GM12878 (cell line): Measurements from ENCODE around the gene EGR1.
"Not testable (repeated sequence)": the region's sequence is repeated elsewhere in the genome, so short reads cannot be mapped to it uniquely, and the experiment has no call there.

ENCODE experiments used
- BHLHE40 ChIP-seq, 2 experiments: fragments of 450-650 bp in 1 of 2; IDR thresholded peaks; 2 replicates each; pipeline ENCODE4 v1.6.1; 2011 to 2017; ENCODE audit warnings: low read depth in 2 of 2, borderline replicate concordance in 1 of 2, improper control_type of control experiment in 1 of 2, low read length in 1 of 2, mild to moderate bottlenecking in 1 of 2
- CTCF ChIP-seq, 3 experiments: IDR thresholded peaks in 2 of 3; conservative IDR thresholded peaks in 1 of 3; 2 replicates each; pipeline ENCODE4 v1.5.1; 2011; ENCODE audit warnings: low read depth in 3 of 3, low read length in 3 of 3, mild to moderate bottlenecking in 3 of 3, control low read depth in 2 of 3, moderate library complexity in 2 of 3, inconsistent platforms in 1 of 3, mixed read lengths in 1 of 3; ENCODE audit not compliant: control insufficient read depth in 2 of 3, insufficient read depth in 1 of 3; ENCODE audit errors: extremely low read depth in 1 of 3
- MEF2A ChIP-seq: IDR thresholded peaks from 2 replicates; pipeline ENCODE4 v1.6.1; 2011; ENCODE audit warnings: low read depth, mild to moderate bottlenecking, low read length, moderate library complexity; ENCODE audit not compliant: insufficient read depth
- PAX5 ChIP-seq: IDR thresholded peaks from 2 replicates; pipeline ENCODE4 v1.6.1; 2011; ENCODE audit warnings: low read depth, low read length, borderline replicate concordance
- POLR2A ChIP-seq: IDR thresholded peaks from 2 replicates; pipeline ENCODE4 v1.6.1; 2011; ENCODE audit warnings: low read depth, mild to moderate bottlenecking, low read length
- POLR2AphosphoS5 ChIP-seq: IDR thresholded peaks from 2 replicates; pipeline ENCODE4 v1.6.1; 2011; ENCODE audit warnings: mild to moderate bottlenecking, low read length, inconsistent platforms
- RCOR1 ChIP-seq: conservative IDR thresholded peaks from 2 replicates; pipeline ENCODE4 v1.6.1; 2012; ENCODE audit warnings: low read depth, low read length, improper control_type of control experiment
- RFX5 ChIP-seq: IDR thresholded peaks from 2 replicates; pipeline ENCODE4 v1.6.1; 2011; ENCODE audit warnings: low read depth, low read length, improper control_type of control experiment
- SIN3A ChIP-seq: IDR thresholded peaks from 2 replicates; pipeline ENCODE4 v1.6.1; 2012; ENCODE audit warnings: low read depth, low read length, improper control_type of control experiment
- TCF12 ChIP-seq: IDR thresholded peaks from 2 replicates; pipeline ENCODE4 v1.6.1; 2011; ENCODE audit warnings: low read depth, mild to moderate bottlenecking, low read length
- ZBTB33 ChIP-seq: fragments of 450-650 bp; IDR thresholded peaks from 2 replicates; pipeline ENCODE4 v1.6.1; 2017; ENCODE audit warnings: mild to moderate bottlenecking

- TF ChIP-seq CTCF (IDR thresholded peaks at IDR 0.05 in 2 of 3, conservative IDR thresholded peaks at IDR 0.05 in 1 of 3; ENCODE audit: control insufficient read depth in 2 of 3, extremely low read depth in 1 of 3, insufficient read depth in 1 of 3, low read depth in 3 of 3, low read length in 3 of 3); ZBTB33; POLR2AphosphoS5; SIN3A; MEF2A; BHLHE40 (IDR thresholded peaks at IDR 0.05; ENCODE audit: borderline replicate concordance in 1 of 2, low read depth in 2 of 2, low read length in 1 of 2); PAX5; RFX5; RCOR1; TCF12: not testable (repeated sequence)
- TF ChIP-seq POLR2A, result 0 out of 2 replicates have a peak, but pooled peaks have one; percentile 2
These were observed 42.2 kb downstream of the EGR1 start for GRCh38 chr5:138507485-138507884.
